Amygdala (tissue), 56 donors: Measurements from ENCODE around the gene ILF3.
A peak's percentile ranks its signal among the peaks of the same experiment; 100 is the strongest.

Experiments
- DNase-seq, 56 donors: peaks; one replicate each; lab custom pipeline; 2025; lab: John Stamatoyannopoulos, UW

ILF3 gene

GRCh38 chr19:10724573-10725071 is 70.5 kb downstream of the ILF3 start:
- peak in 15 of 56 donors; percentile 14 to 50 (median 26) for DNase-seq

GRCh38 chr19:10725415-10725814 is 71.3 kb downstream of the ILF3 start:
- no peak for DNase-seq

GRCh38 chr19:10726268-10726667 is 72.1 kb downstream of the ILF3 start:
- no peak for DNase-seq

GRCh38 chr19:10727685-10728201 is 73.6 kb downstream of the ILF3 start:
- DNase-seq, result peak in 28 of 56 donors; percentile 12 to 67 (median 28)

GRCh38 chr19:10729411-10729810 is 75.3 kb downstream of the ILF3 start:
- peak in 2 of 56 donors; percentile 5 to 11 for DNase-seq

- DNase-seq, result peak in 31 of 56 donors; percentile 15 to 73 (median 36)
Measured at GRCh38 chr19:10730932-10731331, 76.8 kb downstream of the ILF3 start.

GRCh38 chr19:10735741-10736140 is 81.6 kb downstream of the ILF3 start:
- no peak for DNase-seq

- no peak for DNase-seq
Measured at GRCh38 chr19:10736189-10736588, 82.0 kb downstream of the ILF3 start.

GRCh38 chr19:10736916-10737551 is 82.9 kb downstream of the ILF3 start:
- DNase-seq, result no peak

- DNase-seq, result no peak
Measured at GRCh38 chr19:10737722-10738121, 83.6 kb downstream of the ILF3 start.

GRCh38 chr19:10740798-10741197 is 86.7 kb downstream of the ILF3 start:
- DNase-seq, result no peak
